ENCODE results near the gene MYL7. TPM values are rescaled to one million over a fixed set of nuclear protein-coding genes. Genes with fewer than 3 reads are reported as not detected.
"Not testable (repeated sequence)": the region's sequence is repeated elsewhere in the genome, so short reads cannot be mapped to it uniquely, and the experiment has no call there.

MYL7 gene
- total RNA-seq, 1 donor from 2014 or later = 1.6 TPM

- DNase-seq (ENCODE audit: low spot score in 2 of 2) (no peak), FAIRE-seq (no peak)
These were observed 31.8 kb upstream of the MYL7 start for GRCh38 chr7:44172803-44173424.

DNA sequence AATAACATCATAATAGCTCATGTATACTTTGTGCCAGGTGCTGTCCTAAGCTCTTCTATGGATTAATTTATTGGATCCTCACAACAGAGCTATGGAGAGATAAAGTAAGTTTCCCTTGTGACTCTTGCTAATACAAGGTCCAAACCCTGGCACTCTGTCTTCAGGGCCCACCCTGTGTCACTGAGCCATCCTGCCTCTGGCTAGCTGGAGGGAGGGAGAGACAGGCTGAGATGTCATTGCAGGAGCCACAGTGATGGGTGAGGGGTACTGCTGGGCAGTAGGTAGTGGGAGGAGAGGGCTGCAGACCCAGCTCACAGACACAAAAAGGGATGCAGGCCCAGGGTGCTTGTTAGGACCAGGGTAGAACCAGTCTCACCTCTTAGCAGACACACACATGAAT, 31.2 kb upstream of the MYL7 start:
- no peak for FAIRE-seq
- no peak for DNase-seq (ENCODE audit: low spot score in 2 of 2)

DNA sequence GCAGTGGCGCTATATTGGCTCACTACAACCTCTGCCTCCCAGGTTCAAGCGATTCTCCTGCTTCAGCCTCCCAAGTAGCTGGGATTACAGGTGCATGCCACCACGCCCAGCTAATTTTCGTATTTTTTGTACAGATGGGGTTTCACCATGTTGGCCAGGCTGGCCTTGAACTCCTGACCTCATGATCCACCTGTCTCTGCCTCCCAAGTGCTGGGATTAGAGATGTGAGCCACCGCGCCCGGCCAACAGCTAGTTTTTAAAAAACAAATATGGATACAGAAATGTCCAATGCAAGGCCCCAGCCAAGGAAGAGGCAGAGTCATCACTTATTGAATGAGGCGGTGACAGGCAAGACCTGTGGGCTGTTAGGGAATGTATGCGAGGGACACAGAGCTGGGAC, 30.8 kb upstream of the MYL7 start:
- not testable (repeated sequence) for DNase-seq (ENCODE audit: low spot score in 2 of 2); FAIRE-seq

DNA sequence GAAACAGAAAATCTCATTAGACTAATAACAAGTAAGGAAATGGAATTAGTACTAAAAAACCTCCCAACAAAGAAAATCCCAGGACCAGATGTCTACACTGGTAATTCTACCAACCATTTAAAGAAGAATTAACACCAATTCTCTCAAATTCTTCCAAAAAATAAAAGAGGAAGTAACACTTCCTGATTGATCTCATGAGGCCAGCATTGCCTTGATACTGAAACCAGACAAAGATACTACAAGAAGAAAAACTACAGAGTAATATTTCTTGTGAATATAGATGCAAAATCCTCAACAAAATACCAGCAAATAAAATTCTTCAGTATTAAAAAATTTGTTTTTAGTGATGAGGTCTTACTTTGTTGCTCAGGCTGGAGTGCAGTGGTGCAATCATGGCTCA, 26.8 kb upstream of the MYL7 start:
- no peak for FAIRE-seq
- no peak for DNase-seq (ENCODE audit: low spot score in 2 of 2)

GRCh38 chr7:44163591-44163990, 22.5 kb upstream of the MYL7 start:
- DNase-seq (ENCODE audit: low spot score in 2 of 2) (no peak), FAIRE-seq (no peak)

- FAIRE-seq = no peak
These were observed 21.8 kb upstream of the MYL7 start for GRCh38 chr7:44162785-44163395.

DNA sequence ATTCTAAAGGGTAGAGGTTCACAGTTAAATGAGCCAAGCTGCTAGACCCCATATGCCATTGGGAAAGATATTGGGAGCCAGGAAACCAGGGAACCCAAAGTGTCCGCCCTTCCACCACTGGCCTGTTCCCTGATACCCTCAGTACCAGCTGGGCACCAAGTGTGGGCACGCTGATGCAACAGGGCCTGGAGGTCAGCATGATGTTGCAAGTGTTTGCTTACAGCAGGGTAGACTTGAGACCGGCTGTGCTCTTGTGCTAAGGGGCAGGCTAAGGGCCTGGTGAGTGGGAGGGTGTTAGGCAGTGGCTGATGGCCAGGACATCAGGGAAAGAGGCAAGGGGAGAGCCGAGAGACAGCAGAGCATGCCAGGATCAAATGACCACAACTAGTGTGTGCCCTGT, 21.0 kb upstream of the MYL7 start:
- DNase-seq (ENCODE audit: low spot score in 2 of 2) (no peak), FAIRE-seq (no peak)

More at GRCh38 chr7:44162785-44163395, 21.8 kb upstream of the MYL7 start:
- DNase-seq (ENCODE audit: low spot score in 2 of 2) = no peak

- DNase-seq (ENCODE audit: low spot score in 2 of 2) (no peak), FAIRE-seq (no peak)
These were observed 20.2 kb upstream of the MYL7 start for GRCh38 chr7:44161371-44161770.

DNA sequence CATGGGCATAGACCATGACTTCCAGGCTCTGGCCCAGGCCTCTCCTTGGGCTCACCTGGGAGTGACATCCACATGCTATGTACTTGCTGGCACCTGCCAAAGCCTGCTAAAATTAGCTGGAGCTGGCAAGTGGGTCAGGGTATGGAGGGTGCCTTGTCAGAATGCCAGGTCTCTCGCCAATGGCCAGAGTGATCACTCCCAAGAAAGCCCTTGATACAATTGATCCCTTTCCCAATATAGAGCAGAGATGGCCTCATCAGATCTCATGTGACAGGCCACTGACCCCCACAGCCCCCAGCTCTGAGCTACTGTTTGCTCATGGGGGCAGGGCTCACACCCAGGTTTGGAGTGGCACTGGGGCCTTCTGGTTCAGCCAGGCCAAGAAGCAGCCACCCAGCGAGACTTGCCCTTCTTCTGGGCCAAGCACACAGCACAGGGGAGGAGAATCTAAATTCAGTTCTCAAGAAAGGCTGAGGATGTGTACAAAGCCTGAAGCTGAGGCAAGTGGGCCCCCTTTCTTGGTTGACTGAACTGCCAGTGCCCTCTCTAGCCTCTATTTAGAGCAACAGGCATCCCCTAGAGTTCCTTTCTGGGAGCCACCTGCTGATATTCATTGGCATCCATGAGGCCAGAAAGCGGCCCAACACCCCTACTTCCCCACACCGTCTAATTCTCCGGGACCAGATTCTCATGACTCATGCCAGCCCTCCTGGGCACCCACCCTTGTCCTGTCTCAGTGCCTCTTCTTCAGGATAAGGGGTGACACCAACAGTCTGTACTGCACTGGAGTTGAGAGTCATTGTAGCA, 18.9 kb upstream of the MYL7 start:
- DNase-seq (ENCODE audit: low spot score in 2 of 2) (no peak), FAIRE-seq (no peak)

- FAIRE-seq (no peak), DNase-seq (ENCODE audit: low spot score in 2 of 2) (no peak)
These were observed 17.9 kb upstream of the MYL7 start for GRCh38 chr7:44158873-44159631.

GRCh38 chr7:44158096-44158872, 17.2 kb upstream of the MYL7 start:
- FAIRE-seq (no peak), DNase-seq (ENCODE audit: low spot score in 2 of 2) (no peak)

- FAIRE-seq = no peak
- DNase-seq (ENCODE audit: low spot score in 2 of 2) = no peak
These were observed 16.3 kb upstream of the MYL7 start for GRCh38 chr7:44157116-44158080.

DNA sequence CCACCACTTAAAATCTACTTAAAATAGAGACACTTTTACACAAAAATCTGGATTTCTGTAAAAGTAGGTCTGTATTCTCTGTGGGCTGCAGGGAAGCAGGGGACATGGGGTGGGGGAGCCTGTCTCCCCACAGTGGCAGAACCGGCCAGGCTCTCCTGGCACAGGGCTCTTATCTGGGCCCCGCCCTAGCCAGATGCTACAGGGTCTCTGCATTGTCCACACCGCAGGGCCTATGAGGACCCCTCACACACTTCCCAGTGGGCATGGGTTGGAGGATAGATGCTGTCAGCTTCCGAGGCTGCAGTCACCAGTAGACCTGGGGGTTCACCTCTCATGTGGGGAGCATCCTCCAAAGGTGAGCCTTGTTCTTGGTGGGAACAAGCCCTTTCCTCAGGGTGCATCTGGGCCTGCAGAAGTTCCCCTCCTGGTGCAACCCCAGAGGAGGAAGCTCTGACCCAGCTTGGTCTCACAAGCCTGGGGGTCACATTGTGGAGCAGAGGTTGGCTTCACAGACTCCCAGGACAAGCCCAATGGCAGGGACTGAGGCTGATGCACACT, 15.4 kb upstream of the MYL7 start:
- no peak for FAIRE-seq
- DNase-seq (ENCODE audit: low spot score in 2 of 2) = no peak

DNA sequence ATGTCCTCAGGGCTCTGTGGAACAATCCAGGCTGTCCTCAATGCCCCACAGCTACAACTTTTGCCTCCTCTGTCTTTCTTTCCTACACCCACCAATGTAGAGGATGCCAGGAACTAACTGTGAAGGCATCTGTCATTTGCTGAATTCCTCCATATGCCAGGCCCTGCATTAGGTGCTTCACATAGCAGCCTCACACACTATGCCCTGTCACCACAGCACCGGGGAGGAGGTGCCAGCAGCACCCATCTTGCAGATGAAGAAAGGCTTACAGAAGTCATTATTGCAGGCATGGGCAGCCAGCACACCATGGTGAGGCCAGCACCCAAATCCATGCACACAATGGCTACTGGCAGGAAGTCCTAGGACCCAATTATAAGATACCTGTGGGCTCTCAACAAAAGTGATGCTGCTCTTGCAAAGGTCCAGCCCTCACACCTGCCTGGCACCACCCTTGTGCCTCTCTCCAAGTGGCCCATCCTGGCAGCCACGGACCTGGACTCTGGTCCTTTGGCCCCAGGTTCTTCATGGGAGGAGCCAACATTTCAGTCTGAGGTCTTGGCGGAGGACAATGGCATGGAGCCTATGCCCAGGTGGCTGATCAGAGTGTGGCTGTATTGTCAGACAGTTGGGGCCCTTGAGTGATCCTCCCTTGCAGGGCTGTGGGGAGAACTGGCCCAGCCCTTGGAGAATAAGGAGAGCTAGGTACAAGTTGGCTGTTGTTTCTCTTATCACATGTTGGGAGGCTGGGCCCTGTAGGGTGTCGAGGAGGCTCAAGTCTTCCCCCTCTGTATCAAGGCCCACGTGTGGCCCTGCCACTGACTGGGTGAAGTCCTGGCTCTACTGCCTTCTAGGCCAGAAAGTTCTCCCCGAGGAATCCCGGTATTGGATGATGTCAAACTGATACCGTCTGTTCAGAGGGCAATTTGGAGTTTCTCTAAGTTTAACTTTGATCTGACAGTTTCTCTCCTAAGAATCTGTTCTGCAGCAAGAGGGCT, 14.4 kb upstream of the MYL7 start:
- FAIRE-seq (no peak), DNase-seq (ENCODE audit: low spot score in 2 of 2) (no peak)

DNA sequence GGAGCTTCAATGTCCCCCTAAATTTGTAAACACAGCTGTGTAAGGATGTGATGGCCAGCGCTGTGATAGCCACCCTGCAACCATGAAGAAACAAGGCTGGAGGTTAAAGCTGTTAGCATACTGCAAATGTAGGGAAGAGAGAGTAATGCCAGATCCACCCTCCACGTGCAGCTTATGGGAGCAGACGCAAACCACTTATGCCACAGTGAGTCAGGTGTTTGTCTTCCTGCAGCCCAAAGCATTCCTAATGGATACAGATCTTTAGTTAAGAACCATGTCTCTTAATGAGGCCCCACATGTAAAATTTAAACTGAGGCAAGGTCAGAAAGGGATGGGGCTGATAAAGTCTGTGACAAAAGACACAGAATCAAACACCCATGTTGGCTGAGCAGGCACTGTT, 13.6 kb upstream of the MYL7 start:
- no peak for FAIRE-seq
- no peak for DNase-seq (ENCODE audit: low spot score in 2 of 2)

- no peak for DNase-seq (ENCODE audit: low spot score in 2 of 2)
- no peak for FAIRE-seq
These were observed 12.8 kb upstream of the MYL7 start for GRCh38 chr7:44153948-44154335.
